Upper lobe of left lung (tissue), 4 donors: Measurements from ENCODE around the gene AGAP3.

ENCODE experiments used
- CTCF ChIP-seq, 6 experiments: fragments of 450-650 bp in 4 of 6; fragments of 200-600 bp in 2 of 6; sonication (generic) in 2 of 6; IDR thresholded peaks; one replicate each; pipeline ENCODE4 v1.5.1; 2016 to 2019; ENCODE audit warnings: antibody characterized with exemption in 6 of 6
- EP300 ChIP-seq, 4 donors: sonication (generic); formaldehyde crosslinking; IDR thresholded peaks; one replicate each; pipeline ENCODE4 v1.5.1; 2017; ENCODE audit warnings: antibody characterized with exemption in 4 of 4, control low read depth in 2 of 4
- POLR2AphosphoS5 ChIP-seq, 2 donors: sonication (generic); formaldehyde crosslinking; IDR thresholded peaks; one replicate each; pipeline ENCODE4 v1.5.1; 2017; ENCODE audit warnings: antibody characterized with exemption in 2 of 2

- TF ChIP-seq CTCF (IDR thresholded peaks at IDR 0.05) (no peak), EP300 (IDR thresholded peaks at IDR 0.05) (no peak), POLR2AphosphoS5 (IDR thresholded peaks at IDR 0.05) (no peak)
Observed at GRCh38 chr7:151075662-151075971, 10.7 kb upstream of the AGAP3 start.
